Trophoblast cell (in vitro differentiated cells and primary cell): ENCODE results near the gene MTM1.

Experiments
- DNase-seq, 2 donors: peaks; one replicate each; pipeline ENCODE4 v3.0.0-alpha.2; 2016
- H2AFZ ChIP-seq: 2 replicates; pipeline ENCODE4 v1.6.1; 2013; ENCODE audit warnings: low read length, moderate library complexity, mild to moderate bottlenecking; ENCODE audit not compliant: insufficient read depth, poor library complexity
- H2AK5ac ChIP-seq: 2 replicates; pipeline ENCODE4 v1.6.1; 2013; ENCODE audit warnings: mild to moderate bottlenecking, low read length
- H2BK120ac ChIP-seq: 2 replicates; pipeline ENCODE4 v1.6.1; 2013; ENCODE audit warnings: low read length, mild to moderate bottlenecking, moderate library complexity; ENCODE audit not compliant: insufficient read depth, poor library complexity
- H2BK12ac ChIP-seq: 2 replicates; pipeline ENCODE4 v1.6.1; 2013; ENCODE audit warnings: mild to moderate bottlenecking, low read length, moderate library complexity
- H2BK5ac ChIP-seq: 2 replicates; pipeline ENCODE4 v1.6.1; 2013; ENCODE audit warnings: low read length, low read depth, moderate library complexity, mild to moderate bottlenecking; ENCODE audit not compliant: poor library complexity
- H3K14ac ChIP-seq: 2 replicates; pipeline ENCODE4 v1.6.1; 2013; ENCODE audit warnings: mild to moderate bottlenecking, low read length
- H3K18ac ChIP-seq: 2 replicates; pipeline ENCODE4 v1.6.1; 2013; ENCODE audit warnings: mild to moderate bottlenecking, low read length
- H3K23ac ChIP-seq: 2 replicates; pipeline ENCODE4 v1.6.1; 2013; ENCODE audit warnings: low read length
- H3K27ac ChIP-seq: 2 replicates; pipeline ENCODE4 v1.5.1; 2013; ENCODE audit warnings: low read depth, mild to moderate bottlenecking, inconsistent platforms, low read length, moderate library complexity
- H3K27me3 ChIP-seq: 2 replicates; pipeline ENCODE4 v1.6.1; 2013; ENCODE audit warnings: inconsistent platforms, mild to moderate bottlenecking, low read length, moderate library complexity; ENCODE audit not compliant: insufficient read depth
- H3K36me3 ChIP-seq, 2 experiments: 1 replicate in 1 of 2; 2 replicates in 1 of 2; pipeline ENCODE4 v1.6.1; 2013; ENCODE audit warnings: low read length in 2 of 2, mild to moderate bottlenecking in 2 of 2, moderate library complexity in 1 of 2; ENCODE audit not compliant: insufficient read depth in 2 of 2, control insufficient read depth in 1 of 2
- H3K4ac ChIP-seq: 2 replicates; pipeline ENCODE4 v1.6.1; 2013; ENCODE audit warnings: low read depth, mild to moderate bottlenecking, low read length, moderate library complexity
- H3K4me1 ChIP-seq, 2 experiments: 1 replicate in 1 of 2; 2 replicates in 1 of 2; pipeline ENCODE4 v1.6.1; 2013; ENCODE audit warnings: low read length in 2 of 2, mild to moderate bottlenecking in 2 of 2, moderate library complexity in 1 of 2; ENCODE audit not compliant: insufficient read depth in 2 of 2, control insufficient read depth in 1 of 2
- H3K4me2 ChIP-seq: 2 replicates; pipeline ENCODE4 v1.6.1; 2013; ENCODE audit warnings: inconsistent platforms, mild to moderate bottlenecking, low read length, moderate library complexity
- H3K4me3 ChIP-seq: 2 replicates; pipeline ENCODE4 v1.5.1; 2013; ENCODE audit warnings: mild to moderate bottlenecking, low read depth, low read length, inconsistent platforms
- H3K79me1 ChIP-seq: one replicate; pipeline ENCODE4 v1.6.1; 2013; ENCODE audit warnings: low read length
- H3K79me2 ChIP-seq: 2 replicates; pipeline ENCODE4 v1.6.1; 2013; ENCODE audit warnings: low read length, mild to moderate bottlenecking; ENCODE audit not compliant: control insufficient read depth, insufficient read depth, poor library complexity
- H3K9ac ChIP-seq: 2 replicates; pipeline ENCODE4 v1.6.1; 2013; ENCODE audit warnings: mild to moderate bottlenecking, low read length
- H3K9me3 ChIP-seq: 2 replicates; pipeline ENCODE4 v1.6.1; 2013; ENCODE audit warnings: low read depth, mild to moderate bottlenecking, control low read depth, inconsistent platforms, low read length; ENCODE audit not compliant: insufficient read depth
- H4K12ac ChIP-seq: 2 replicates; pipeline ENCODE4 v1.6.1; 2013; ENCODE audit warnings: low read depth, mild to moderate bottlenecking, low read length, moderate library complexity
- H4K8ac ChIP-seq: 2 replicates; pipeline ENCODE4 v1.6.1; 2013; ENCODE audit warnings: low read depth, mild to moderate bottlenecking, low read length, moderate library complexity
- H4K91ac ChIP-seq: one replicate; pipeline ENCODE4 v1.6.1; 2013; ENCODE audit warnings: low read depth, mild to moderate bottlenecking, low read length, moderate library complexity
- WGBS: extraction: QIAGEN DNeasy Blood & Tissue Kit; methylation state at CpG from one replicate; pipeline ENCODE4 v1.1.7; 2013; ENCODE audit warnings: missing lambda C conversion rate; ENCODE audit not compliant: insufficient read length, insufficient coverage; ENCODE audit errors: extremely low coverage; 5-methylcytosine and 5-hydroxymethylcytosine counted together

Gene MTM1

GRCh38 chrX:150575419-150575814 is 7.0 kb downstream of the MTM1 start:
- DNase-seq = peak; percentile 79 to 92
- H3K23ac ChIP-seq = no peak overlapping the region
- H3K4me3 ChIP-seq = no peak overlapping the region
- no peak overlapping the region for H3K4ac ChIP-seq
- H3K79me1 ChIP-seq = no peaks in the 10 kb centered on the region
- H2BK5ac ChIP-seq = no peak overlapping the region
- H3K14ac ChIP-seq = no peak overlapping the region
- peaks cover 0 to 8% of the 10 kb centered on the region in 2 experiments for H3K4me1 ChIP-seq
- no peaks in the 10 kb centered on the region for H3K79me2 ChIP-seq
- H3K9ac ChIP-seq = no peak overlapping the region
- no peaks in the 10 kb centered on the region for H3K9me3 ChIP-seq
- no peak overlapping the region for H2BK120ac ChIP-seq
- H3K36me3 ChIP-seq = no peaks in the 10 kb centered on the region
- H3K27me3 ChIP-seq = no peaks in the 10 kb centered on the region
- no peak overlapping the region for H2AFZ ChIP-seq
- no peak overlapping the region for H3K18ac ChIP-seq
- H4K8ac ChIP-seq = no peak overlapping the region
- H3K27ac ChIP-seq = no peak overlapping the region
- no peak overlapping the region for H2AK5ac ChIP-seq
- H3K4me2 ChIP-seq = no peak overlapping the region
- no peak overlapping the region for H2BK12ac ChIP-seq
- no CpG with 5 or more reads among the region's 5 CpGs for WGBS
- no peak overlapping the region for H4K12ac ChIP-seq
- H4K91ac ChIP-seq = no peak overlapping the region

GRCh38 chrX:150577174-150577573 is 8.8 kb downstream of the MTM1 start:
- H3K18ac ChIP-seq = no peak overlapping the region
- H4K12ac ChIP-seq = no peak overlapping the region
- no peak overlapping the region for H3K23ac ChIP-seq
- no peak overlapping the region for H4K91ac ChIP-seq
- no peak overlapping the region for H3K14ac ChIP-seq
- H4K8ac ChIP-seq = no peak overlapping the region
- no peaks in the 10 kb centered on the region for H3K79me1 ChIP-seq
- H2AK5ac ChIP-seq = no peak overlapping the region
- no peak overlapping the region for H3K27ac ChIP-seq
- no peak overlapping the region for H2BK120ac ChIP-seq
- H3K36me3 ChIP-seq = no peaks in the 10 kb centered on the region
- no peaks in the 10 kb centered on the region for H3K79me2 ChIP-seq
- H2AFZ ChIP-seq = no peak overlapping the region
- DNase-seq = no peak
- H3K4me2 ChIP-seq = no peak overlapping the region
- no peak overlapping the region for H3K9ac ChIP-seq
- H3K27me3 ChIP-seq = no peaks in the 10 kb centered on the region
- H3K4me3 ChIP-seq = no peak overlapping the region
- no peaks in the 10 kb centered on the region for H3K9me3 ChIP-seq
- peaks cover 0 to 8% of the 10 kb centered on the region in 2 experiments for H3K4me1 ChIP-seq
- no peak overlapping the region for H3K4ac ChIP-seq
- no peak overlapping the region for H2BK5ac ChIP-seq
- no peak overlapping the region for H2BK12ac ChIP-seq
- no CpG with 5 or more reads among the region's 1 CpG for WGBS

- H3K27me3 ChIP-seq = no peaks in the 10 kb centered on the region
- no peak overlapping the region for H4K8ac ChIP-seq
- no peak overlapping the region for H3K23ac ChIP-seq
- H3K27ac ChIP-seq = no peak overlapping the region
- H3K4ac ChIP-seq = no peak overlapping the region
- no peak overlapping the region for H3K4me2 ChIP-seq
- H2AFZ ChIP-seq = no peak overlapping the region
- peak; percentile 8 to 72 for DNase-seq
- no peak overlapping the region for H3K4me3 ChIP-seq
- no peaks in the 10 kb centered on the region for H3K9me3 ChIP-seq
- no peaks in the 10 kb centered on the region for H3K36me3 ChIP-seq
- H4K12ac ChIP-seq = no peak overlapping the region
- H2BK12ac ChIP-seq = no peak overlapping the region
- H4K91ac ChIP-seq = no peak overlapping the region
- H2AK5ac ChIP-seq = no peak overlapping the region
- H2BK5ac ChIP-seq = no peak overlapping the region
- H3K79me1 ChIP-seq = no peaks in the 10 kb centered on the region
- H3K9ac ChIP-seq = no peak overlapping the region
- no CpG with 5 or more reads among the region's 4 CpGs for WGBS
- no peaks in the 10 kb centered on the region for H3K4me1 ChIP-seq
- H2BK120ac ChIP-seq = no peak overlapping the region
- H3K79me2 ChIP-seq = no peaks in the 10 kb centered on the region
- no peak overlapping the region for H3K18ac ChIP-seq
- H3K14ac ChIP-seq = no peak overlapping the region
Observed at GRCh38 chrX:150581093-150581775, 12.8 kb downstream of the MTM1 start.

GRCh38 chrX:150582338-150582948 is 14.0 kb downstream of the MTM1 start:
- H3K23ac ChIP-seq = no peak overlapping the region
- no peak overlapping the region for H2BK120ac ChIP-seq
- H3K18ac ChIP-seq = no peak overlapping the region
- no peak overlapping the region for H3K4ac ChIP-seq
- H3K79me2 ChIP-seq = no peaks in the 10 kb centered on the region
- no peak overlapping the region for H3K14ac ChIP-seq
- H4K12ac ChIP-seq = no peak overlapping the region
- H2BK5ac ChIP-seq = no peak overlapping the region
- no peak overlapping the region for H3K27ac ChIP-seq
- no peaks in the 10 kb centered on the region for H3K79me1 ChIP-seq
- H3K36me3 ChIP-seq = no peaks in the 10 kb centered on the region
- H2BK12ac ChIP-seq = no peak overlapping the region
- H2AK5ac ChIP-seq = no peak overlapping the region
- no peak overlapping the region for H3K4me2 ChIP-seq
- H4K8ac ChIP-seq = no peak overlapping the region
- H4K91ac ChIP-seq = no peak overlapping the region
- no peaks in the 10 kb centered on the region for H3K9me3 ChIP-seq
- peak in 1 of 2 donors; percentile 6 for DNase-seq
- H2AFZ ChIP-seq = no peak overlapping the region
- no peak overlapping the region for H3K4me3 ChIP-seq
- H3K4me1 ChIP-seq = no peaks in the 10 kb centered on the region
- H3K9ac ChIP-seq = no peak overlapping the region
- H3K27me3 ChIP-seq = no peaks in the 10 kb centered on the region
